ENCODE measurements around the gene ETV4.

The ETV4 gene

DNA sequence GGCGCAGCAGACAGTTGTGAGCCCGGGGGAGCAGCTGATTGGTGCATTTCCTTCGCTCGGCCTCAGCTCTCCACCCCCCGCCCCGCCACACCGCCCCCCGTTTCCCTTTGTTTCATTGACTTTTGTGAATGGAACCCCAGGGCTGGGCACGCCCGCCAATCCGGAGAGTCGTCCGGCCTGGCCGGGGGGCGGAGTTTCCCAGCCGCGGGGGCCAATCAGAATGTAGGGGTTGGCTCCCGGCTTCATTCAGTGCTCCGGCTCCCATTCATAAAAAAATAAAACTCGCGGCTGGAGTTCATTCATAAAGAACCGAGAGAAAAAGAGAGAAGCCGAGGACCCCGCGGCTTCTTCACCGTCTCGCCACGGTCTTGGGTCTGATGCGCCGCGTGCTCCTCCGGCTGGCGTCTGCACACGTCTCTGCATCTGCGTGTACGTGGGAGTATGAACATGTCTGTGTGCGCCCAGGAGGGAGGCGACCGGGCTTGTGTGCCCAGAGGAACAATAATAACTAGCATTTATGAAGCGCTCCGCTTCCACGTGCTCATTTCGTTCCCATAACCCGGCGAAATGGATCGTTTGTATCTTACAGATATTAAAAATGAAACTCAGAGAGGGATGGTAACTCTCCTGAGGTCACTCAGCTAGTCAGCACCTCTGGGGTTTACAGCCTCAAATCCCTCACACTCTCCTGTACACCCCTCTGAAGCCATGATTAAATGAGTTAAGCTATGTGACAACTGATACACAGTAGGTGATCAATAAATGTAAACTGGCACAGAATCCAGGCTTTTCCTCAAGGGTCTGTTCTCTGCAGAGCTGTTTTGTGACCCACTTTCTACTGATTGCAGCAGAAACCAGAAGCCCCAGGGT is at the start of gene ETV4:
ETV4 (minus strand) TSS at position 22 of the 870 bp plus-strand sequence. CDS start 723 bp downstream, outside the sequence.
- DNase-seq (ENCODE audit: low read depth) = peak; percentile 90

DNA sequence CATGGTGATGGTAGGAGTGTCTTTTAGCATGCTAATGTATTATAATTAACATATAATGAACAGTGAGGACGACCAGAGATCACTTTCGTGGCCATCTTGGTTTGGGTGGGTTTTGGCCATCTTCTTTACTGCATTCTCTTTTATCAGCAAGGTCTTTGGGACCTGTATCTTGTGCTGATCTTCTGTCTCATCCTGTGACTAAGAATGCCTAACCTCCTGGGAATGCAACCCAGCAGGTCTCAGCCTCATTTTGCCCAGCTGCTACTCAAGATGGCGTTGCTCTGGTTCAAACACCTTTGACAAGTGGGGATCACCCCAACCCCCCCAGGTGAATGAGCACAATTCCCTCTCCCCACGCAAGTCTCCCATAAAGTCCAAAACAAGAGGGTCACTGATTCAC is 49.3 kb upstream of the ETV4 start:
- DNase-seq (ENCODE audit: low read depth) = no peak

DNA sequence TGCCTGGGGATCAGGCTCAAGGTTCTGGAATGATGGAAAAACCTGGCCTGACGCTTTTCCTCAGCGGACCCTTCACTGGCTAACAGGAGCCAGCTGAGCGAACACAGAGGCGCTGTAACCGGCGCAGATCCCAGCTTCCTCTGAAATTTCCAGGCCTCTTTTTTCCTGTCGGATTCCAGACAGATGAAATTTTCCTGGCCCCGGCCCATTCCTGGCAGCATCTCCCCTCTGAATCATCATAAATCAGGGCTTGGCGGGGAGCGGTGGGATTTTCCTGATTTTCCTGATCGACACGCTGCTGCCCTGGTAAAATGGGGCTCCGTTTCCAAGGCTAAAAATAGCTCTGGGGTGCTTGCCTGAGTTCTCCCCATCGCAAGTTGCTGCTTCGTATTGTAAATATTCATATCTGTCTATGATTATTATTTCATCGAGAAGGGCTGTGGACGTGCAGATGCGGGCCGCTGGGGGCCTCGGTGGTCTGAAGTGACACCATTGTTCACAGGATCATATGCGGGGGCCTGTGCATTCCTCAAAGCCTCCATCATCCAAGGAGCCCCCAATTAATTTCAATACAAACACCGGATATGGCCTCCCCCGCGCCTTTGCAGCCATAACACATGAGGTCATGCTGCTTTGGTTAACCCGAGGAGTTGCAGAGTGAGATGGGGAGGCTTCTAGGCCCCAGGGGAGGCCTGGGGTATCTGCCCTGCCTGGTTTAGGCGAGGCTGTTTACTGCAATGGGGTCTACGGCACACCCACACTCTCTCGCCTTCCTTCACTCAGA is 45.8 kb upstream of the ETV4 start:
- no peak for DNase-seq (ENCODE audit: low read depth)

DNA sequence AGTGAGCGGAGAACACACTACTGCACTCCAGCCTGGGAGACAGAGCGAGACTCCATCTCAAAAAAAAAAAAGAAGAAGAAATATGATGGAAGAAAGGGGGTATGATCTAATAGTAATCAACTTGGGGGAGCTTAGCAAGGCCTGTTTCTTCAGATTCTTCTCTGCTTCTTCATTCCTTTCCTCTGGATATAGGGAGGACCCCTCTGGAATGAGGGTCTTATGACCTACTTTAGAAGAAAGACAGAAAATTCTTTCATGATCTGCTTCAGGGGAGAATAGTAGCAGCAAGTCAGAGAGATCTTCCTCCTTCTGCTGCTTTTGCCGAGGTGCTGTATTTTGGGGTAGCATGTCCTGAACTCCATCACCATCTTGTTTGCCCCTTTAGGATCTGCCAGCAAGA is 44.9 kb upstream of the ETV4 start:
- no peak for DNase-seq (ENCODE audit: low read depth)

DNA sequence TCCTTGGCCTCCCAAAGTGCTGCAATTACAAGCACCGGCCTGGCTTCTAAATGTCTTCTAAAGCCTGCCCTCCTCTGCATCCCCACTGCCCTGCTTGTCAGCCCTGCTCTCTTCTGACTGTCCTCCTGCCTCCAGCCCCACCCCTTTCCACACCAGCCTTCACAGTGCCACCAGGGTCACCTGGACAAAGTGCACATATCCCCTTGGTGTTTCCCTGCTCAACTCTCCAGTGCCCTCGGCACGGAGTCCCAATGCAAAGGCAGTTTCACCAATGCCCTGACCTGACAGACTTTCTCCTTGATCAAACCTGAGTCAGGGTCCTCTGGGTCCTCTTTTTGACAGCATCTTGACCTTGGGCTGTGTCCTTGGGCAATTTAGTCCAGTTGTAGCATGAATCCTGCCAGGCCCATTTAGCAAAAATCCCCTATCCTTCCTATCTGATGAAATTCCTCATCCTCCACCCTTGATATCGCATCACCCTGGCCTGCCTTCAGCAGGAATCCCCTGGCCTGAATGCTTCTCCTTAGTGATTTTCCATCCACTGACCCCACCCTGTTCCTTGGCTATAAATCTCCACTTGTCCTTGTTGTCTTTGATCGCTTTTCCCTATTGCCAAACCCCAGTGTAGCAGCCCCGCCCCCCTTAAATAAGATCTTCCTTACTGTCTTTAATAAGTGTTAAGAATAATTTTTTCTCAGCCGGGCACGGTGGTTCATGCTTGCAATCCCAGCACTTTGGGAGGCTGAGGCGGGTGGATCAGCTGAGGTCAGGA is 42.7 kb upstream of the ETV4 start:
- DNase-seq (ENCODE audit: low read depth) = no peak

DNA sequence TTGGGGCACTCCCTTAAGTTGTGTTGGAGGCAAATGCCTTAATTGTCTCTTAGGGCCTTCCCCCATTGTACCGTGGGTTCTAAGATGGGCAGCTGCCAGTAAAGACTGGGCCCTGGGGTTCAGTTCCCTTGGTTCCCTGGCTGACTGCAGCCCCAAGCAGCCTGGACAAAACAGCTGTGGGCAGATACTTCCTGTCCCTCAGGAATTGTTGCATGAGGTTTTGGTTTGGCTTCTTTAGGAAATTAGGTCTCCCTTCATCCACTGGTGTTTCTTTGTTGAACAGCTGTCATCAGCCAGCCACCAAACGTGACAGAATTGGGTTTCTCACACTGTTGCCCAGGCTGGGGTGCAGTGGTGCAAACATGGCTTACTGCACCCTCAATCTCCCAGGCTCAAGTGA is 42.0 kb upstream of the ETV4 start:
- DNase-seq (ENCODE audit: low read depth) = no peak

DNA sequence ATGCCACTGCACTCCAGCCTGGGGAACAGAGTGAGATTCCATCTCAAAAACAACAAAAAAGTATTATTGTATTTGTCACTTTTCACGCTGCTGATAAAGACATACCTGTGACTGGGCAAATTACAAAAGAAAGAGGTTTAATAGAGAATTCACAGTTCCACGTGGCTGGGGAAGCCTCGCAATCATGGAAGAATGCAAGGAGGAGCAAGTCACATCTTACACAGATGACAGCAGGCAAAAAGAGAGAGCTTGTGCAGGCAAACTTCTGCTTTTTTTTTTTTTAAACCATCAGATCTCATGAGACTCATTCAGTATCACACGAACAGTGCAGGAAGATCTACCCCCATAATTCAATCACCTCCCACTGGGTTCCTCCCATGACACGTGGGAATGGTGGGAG is 41.5 kb upstream of the ETV4 start:
- DNase-seq (ENCODE audit: low read depth) = no peak

DNA sequence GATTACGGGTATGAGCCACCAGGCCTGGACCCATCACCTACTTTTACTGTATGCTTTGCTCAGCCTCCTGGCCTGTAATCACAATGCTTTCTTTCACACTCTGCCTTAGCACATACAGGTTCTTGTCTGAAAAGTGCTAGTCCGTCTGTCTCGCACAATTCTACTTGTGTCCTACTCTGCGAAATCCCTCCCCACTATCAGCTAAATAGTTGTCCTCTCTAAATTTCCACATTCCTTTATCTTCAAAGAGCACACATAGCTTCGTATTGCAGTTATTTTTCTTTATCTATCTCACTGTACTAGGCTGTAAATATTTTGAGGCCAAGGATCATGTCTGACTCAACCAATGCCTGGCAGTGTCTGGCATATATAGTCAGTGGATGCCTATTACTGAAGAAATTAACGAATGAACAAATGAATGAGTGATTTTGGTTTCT is 38.5 kb upstream of the ETV4 start:
- no peak for DNase-seq (ENCODE audit: low read depth)

DNA sequence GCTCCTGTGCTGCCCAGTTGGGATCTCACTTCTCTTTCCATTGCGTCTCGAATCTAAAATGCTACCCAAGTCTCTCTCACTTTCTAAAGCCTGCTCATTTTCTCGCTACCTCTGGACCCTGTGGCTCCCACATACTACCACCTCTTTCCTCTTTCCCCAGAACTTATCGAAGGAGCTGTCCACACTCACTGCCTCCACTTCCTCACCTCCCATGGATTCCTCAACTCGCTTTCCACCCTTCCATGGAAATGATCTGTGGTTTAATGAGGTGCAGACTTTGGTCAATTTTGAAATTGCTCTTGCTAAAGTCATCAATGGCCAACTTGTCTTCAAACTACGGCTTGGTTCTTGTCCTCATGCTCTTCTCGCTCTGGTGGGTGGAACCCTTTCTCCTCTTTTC is 37.2 kb upstream of the ETV4 start:
- DNase-seq (ENCODE audit: low read depth) = no peak

DNA sequence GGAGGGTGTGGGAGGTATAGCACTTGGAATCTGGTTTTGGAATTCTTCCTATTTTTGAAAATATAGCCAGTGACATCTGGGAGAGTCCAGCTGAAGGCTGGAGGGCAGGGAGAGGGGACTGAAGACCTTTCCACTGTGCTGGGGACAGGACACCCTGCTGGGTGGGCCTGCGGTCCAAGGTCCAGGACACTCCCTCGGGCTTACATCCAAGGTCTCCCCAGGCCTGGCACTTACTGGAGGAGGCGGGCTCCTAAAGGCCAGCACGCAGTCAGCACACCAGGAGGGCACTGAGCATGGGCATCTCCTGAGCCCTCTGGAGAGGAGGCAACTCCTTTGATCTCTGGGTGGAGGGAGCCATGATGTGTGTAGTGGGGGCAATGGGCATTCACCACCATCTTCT is 35.5 kb upstream of the ETV4 start:
- no peak for DNase-seq (ENCODE audit: low read depth)

DNA sequence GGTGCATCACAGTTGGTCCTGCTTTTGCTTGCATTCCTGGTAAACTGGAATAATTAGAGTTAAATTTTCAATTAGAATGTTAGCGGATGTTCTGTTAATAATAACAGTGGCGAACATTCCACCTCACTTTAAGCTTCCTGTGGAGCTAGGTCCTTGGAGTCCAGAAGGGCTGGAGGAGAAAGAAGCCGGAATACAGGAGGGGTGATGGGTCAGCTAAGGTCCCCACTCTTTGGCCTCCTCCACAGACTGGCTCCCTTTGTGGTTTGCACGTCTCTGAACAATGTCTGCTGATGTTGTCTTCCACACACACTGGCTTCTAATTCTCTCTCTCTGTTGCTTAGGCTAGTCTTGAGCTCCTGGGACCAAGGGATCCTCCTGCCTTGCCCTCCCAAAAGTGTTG is 35.0 kb upstream of the ETV4 start:
- DNase-seq (ENCODE audit: low read depth) = no peak

DNA sequence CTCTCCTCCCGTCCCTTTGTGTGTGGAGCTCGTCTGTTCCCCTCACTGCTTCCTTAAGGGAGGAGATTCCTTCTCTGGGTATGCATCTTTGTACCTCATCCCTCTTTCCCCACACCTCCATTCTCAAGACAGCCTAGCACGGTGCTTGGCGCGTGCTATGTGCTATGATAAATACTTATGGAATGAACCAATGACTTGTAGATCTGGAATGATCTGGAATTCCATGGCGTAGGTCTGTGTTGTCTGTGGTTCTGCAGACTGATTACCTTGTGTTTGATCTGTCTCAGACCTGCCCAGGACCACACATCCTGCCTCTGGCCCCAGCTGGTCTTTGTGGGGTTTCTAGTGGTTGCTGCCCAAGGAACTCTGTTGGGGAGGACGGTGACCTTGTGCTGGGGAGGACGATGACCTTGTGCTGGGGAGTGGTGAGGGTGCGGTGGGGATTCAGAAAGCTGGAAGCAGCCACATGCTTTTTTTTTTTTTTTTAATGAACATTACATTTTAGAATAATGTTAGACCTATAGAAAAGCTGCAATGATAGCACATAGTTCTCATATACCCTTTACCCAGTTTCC is 33.5 kb upstream of the ETV4 start:
- no peak for DNase-seq (ENCODE audit: low read depth)

DNA sequence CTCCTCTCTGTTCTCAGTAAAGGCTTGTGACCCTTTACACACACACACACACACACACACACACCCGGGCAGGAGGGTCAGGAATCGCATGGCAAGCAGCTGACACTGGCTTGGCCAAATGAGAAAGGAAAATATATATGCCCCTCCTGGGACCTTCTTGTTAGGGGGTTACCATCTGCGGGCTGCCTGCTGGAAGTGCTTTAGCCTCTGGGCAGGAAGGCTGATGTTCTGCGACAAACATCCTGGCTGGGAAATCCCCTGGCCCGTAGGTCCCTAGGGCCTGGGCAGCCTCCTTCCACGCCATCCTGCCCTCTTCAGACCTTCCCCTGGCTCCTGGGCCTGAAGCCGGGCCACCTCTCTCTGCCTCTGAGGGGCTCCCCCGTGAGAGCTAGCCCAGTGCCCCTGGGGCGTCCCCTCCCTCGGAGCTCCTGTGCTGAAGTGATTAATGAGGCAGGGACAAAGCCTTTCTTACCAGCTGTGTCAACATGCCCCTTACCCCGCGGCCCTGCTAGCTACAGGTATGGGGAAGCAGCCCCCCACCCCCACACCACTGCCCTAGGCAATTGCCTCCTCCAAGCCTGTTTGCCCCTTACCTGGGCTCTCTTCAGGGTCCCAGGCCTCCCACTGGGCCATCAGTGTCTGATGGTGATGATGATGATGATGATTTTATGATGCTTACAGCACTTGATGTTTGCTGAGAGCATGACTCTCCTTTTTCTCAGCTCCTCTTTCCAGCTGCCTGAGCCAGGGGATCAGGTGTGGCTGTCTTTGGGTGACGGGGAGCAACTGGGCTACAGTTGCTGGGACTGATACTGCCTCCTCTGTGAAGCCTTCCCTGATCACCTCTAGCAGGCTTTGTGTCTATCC is 32.8 kb upstream of the ETV4 start:
- DNase-seq (ENCODE audit: low read depth) = no peak

DNA sequence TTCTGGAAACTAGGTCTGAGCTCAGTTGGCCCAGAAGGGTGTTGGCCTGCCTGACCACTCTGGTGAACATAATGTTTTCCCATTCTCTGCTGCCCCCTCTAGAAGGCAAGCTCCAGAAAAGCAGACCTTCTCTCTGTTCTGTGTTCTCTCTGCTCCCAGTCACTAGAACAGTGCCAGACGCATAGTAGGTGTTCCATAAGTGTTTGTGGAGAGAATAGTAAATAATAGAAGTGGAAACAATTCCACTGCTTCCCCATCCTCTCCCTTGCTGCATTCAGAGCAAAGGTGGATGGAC is 32.2 kb upstream of the ETV4 start:
- no peak for DNase-seq (ENCODE audit: low read depth)

DNA sequence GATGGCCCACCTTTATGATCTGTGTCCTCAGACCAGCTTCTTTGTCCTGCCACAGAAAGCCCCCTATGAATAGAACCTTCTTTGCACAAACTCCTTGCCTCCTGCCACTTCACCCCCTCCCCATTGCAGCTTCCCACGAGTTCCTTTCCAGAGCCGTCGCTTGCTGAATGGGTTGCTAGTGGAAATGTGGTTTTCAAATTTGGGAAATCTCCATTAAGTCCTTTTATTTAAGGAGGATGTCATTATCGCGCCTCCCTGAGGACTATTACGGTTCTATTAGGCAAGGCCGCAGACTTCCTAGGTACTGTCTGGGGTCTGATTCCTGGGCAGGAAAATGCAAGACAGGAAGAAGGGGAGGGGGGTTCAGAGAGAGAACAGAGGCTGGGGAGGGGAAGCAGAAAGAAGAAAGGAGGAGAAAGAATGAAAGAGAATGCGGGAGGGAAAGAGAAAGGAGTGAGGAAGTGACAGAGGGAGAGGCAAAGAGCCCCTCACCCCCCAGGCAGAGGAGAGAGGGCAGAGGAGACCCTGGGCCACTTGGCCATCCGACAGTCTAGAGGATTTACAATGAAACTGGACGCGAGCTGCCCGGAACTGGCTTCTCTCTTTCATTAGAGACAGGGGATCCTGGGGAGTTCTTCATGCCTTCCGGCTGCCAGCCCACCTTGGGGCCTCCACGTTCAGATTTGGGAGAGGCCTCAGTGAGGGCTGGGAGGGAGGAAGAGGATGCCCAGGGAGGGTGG is 31.7 kb upstream of the ETV4 start:
- no peak for DNase-seq (ENCODE audit: low read depth)

DNA sequence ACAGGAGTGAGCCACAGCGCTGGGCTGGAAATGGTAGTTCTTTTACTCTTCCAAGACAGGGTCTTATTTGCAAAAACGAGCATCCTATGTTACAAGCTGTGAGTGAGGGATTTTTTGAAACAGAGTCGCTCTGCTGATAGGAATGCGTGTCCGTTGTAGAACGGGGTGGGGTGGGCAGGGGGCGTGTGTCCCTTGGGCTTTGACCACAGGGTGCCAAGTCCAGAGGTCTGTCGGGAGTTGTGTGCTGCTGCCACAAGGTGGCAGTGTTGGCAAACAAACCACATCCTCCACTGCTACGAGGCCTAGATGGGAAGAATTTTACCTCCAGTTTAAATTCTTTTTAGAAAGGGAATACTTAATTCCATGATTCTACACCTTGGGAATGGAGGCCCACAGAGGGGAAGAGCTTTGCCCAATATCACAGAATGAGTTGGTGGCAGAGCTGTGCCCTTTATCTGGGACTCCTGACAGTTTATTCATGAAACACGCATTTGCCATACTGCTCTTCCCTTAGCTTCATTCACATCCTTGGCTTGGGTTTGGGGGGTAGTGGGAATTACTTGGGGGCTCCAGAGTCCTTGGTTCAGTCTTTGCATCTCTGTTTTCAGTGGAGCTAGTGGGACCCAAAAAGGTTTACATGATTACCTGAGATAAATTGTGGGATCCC is 30.6 kb upstream of the ETV4 start:
- DNase-seq (ENCODE audit: low read depth) = peak; percentile 38

DNA sequence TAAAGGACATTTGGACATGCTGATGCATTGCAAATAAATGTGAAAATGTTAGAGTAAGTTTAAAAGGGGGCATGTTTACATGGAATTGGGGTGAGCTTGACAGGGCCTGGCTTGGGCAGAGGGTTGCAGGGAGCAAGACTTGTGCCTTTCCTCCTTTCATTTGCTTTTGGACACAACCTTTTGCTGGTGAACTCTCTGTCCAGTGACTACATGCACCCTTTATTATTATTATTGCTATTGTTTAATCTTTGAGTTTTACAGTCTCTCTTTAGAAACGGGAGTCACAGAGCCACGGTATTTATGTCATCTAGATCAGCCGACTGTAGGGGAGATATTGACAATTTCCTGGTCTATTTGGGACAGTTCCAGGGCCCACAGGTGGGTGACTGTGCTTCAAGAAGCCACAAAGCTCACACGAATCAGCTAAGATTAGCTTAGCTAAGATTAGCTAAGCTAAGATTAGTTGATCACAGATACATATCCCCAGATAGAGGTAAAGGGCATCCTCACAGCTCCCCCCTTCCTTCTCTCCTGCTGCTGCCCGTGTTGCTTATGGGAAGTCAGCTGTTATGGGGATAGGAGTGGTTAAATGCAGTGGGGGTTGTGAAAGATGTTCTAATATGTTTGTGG is 28.9 kb upstream of the ETV4 start:
- no peak for DNase-seq (ENCODE audit: low read depth)

DNA sequence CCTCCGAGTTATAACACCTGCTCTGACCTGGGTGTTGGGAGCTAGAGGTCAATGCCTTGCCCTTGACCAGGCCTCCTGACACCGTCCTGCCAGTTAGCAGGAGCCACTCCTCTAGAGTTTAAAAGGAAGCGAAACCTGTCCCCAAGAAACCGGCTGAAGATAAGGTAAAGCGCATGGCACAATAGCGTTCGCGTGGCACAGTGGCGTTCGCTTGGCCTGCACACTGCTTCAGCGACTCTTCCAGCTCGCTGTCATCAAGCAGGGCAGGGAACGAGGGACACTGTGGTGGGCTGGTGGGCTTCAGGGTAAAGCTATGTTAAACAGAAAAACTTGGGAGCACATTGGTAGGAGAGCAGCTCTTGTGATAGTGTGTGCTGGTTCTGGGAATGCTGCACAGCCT is 28.2 kb upstream of the ETV4 start:
- no peak for DNase-seq (ENCODE audit: low read depth)

DNA sequence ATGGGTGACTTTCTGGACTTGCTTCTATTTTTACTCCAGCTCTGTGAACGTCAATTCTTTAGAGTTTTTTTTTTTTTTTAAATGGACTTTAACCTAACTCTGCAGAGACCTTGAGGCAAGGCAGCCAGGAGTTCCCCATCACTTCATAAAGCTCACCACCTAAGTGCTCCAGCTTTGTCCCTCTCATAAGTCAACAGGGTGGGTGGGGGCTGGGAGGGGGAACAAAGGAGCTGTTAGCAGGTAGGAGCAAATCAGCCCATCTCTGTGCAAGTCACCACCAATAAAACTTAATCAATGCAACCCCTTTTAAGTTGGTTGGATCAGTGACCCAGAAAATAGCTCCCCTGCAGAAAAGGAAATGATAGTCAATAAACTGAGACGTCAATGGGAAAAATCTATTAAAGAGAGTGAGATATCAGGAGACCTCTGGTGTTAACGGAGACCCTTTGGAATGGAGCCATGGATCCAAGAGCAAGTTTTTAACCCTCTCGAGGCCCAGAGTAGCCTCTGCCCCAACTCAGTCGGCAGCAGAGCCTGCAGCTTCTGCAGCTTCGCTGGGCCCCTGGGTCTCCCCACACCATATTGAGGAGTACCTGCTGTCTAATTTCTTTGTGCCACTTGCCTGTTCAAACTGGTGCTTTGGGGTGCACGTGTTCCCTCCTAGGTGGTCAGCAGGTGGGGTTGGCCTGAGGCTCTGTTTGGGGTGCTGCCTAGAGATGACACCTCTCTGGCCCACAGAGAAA is 27.6 kb upstream of the ETV4 start:
- no peak for DNase-seq (ENCODE audit: low read depth)
